ENCODE measurements around the gene MBP. TPM values are rescaled to one million over a fixed set of nuclear protein-coding genes. Genes with fewer than 3 reads are reported as not detected.

Gene MBP
- total and polyA plus RNA-seq, 5 experiments from 2014 or later: 89.2 to 148 (median 105) TPM

- no peak for ATAC-seq
- POLR2A ChIA-PET: interaction anchor here (0.6 to 5.2 kb wide), 18 partner anchors 8 to 126 kb away, joined by 3 to 43 read pairs (median 6); no protein-coding TSS in a partner anchor
- Mint-ChIP-seq H3K9me3 (peaks cover 0 to 2% (median 0%) of the 10 kb centered on the region in 9 donors), H3K4me3 (peak overlapping the region; percentile 65 to 99 (median 92)), H3K27me3 (no peaks in the 10 kb centered on the region), H3K36me3 (peaks cover 0 to 22% (median 0%) of the 10 kb centered on the region in 3 donors), H3K27ac (peak overlapping the region; percentile 87 to 98 (median 94)), H3K4me1 (peaks cover 44 to 78% (median 74%) of the 10 kb centered on the region in 4 donors)
- no peak for DNase-seq
These were observed 2.1 kb downstream of the MBP start for GRCh38 chr18:77130229-77131099.

GRCh38 chr18:77129150-77129551 lies 3.4 kb downstream of the MBP start:
- peaks cover 0 to 22% (median 0%) of the 10 kb centered on the region in 3 donors for H3K36me3 Mint-ChIP-seq
- no peaks in the 10 kb centered on the region for H3K27me3 Mint-ChIP-seq
- H3K4me3 Mint-ChIP-seq: peak overlapping the region; percentile 39 to 99 (median 90)
- POLR2A ChIA-PET: interaction anchor here (0.7 to 5.2 kb wide), 5 partner anchors 12 to 67 kb away, joined by 3 to 43 read pairs (median 21); no protein-coding TSS in a partner anchor
- ATAC-seq (no peak), DNase-seq (no peak)
- peak overlapping the region in 9 of 10 donors; percentile 30 to 98 (median 87) for H3K27ac Mint-ChIP-seq
- H3K9me3 Mint-ChIP-seq: peaks cover 0 to 2% (median 0%) of the 10 kb centered on the region in 9 donors
- H3K4me1 Mint-ChIP-seq: peaks cover 45 to 83% (median 77%) of the 10 kb centered on the region in 4 donors

GRCh38 chr18:77127769-77128671 lies 4.6 kb downstream of the MBP start:
- peak overlapping the region; percentile 33 to 94 (median 72) for H3K4me3 Mint-ChIP-seq
- H3K27ac Mint-ChIP-seq: peak overlapping the region; percentile 53 to 98 (median 80)
- DNase-seq (peak in 8 of 10 donors; percentile 21 to 62 (median 54)), ATAC-seq (peak; percentile 16 to 72)
- H3K9me3 Mint-ChIP-seq: peaks cover 0 to 2% (median 0%) of the 10 kb centered on the region in 9 donors
- POLR2A ChIA-PET: interaction anchor here (0.7 to 1.3 kb wide), 2 partner anchors 15 to 28 kb away, joined by 4 read pairs; no protein-coding TSS in a partner anchor
- H3K36me3 Mint-ChIP-seq: peaks cover 0 to 22% (median 0%) of the 10 kb centered on the region in 3 donors
- peaks cover 45 to 83% (median 79%) of the 10 kb centered on the region in 4 donors for H3K4me1 Mint-ChIP-seq
- H3K27me3 Mint-ChIP-seq: no peaks in the 10 kb centered on the region

GRCh38 chr18:77124452-77124922 lies 8.1 kb downstream of the MBP start:
- Mint-ChIP-seq H3K27ac (peak overlapping the region; percentile 30 to 98 (median 86)), H3K27me3 (no peaks in the 10 kb centered on the region), H3K9me3 (no peaks in the 10 kb centered on the region), H3K4me3 (peak overlapping the region; percentile 64 to 84 (median 78)), H3K36me3 (peaks cover 0 to 39% (median 0%) of the 10 kb centered on the region in 3 donors), H3K4me1 (peaks cover 48 to 93% (median 91%) of the 10 kb centered on the region in 4 donors)
- ATAC-seq (peak; percentile 67 to 85), DNase-seq (peak in 6 of 10 donors; percentile 32 to 56 (median 42))
- POLR2A ChIA-PET: interaction anchor here (0.6 to 2.6 kb wide), 6 partner anchors 8 to 88 kb away, joined by 3 to 18 read pairs (median 7); partner anchors contain the start of gene MBP

GRCh38 chr18:77123320-77124231 lies 9.0 kb downstream of the MBP start:
- POLR2A ChIA-PET: interaction anchor here (0.6 to 2.6 kb wide), 12 partner anchors 9 to 85 kb away, joined by 3 to 18 read pairs (median 4); partner anchors contain the start of gene MBP
- DNase-seq (peak in 1 of 10 donors; percentile 15), ATAC-seq (peak in 1 of 2 donors; percentile 22)
- Mint-ChIP-seq H3K9me3 (no peaks in the 10 kb centered on the region), H3K4me1 (peaks cover 51 to 92% (median 91%) of the 10 kb centered on the region in 4 donors), H3K36me3 (peaks cover 0 to 40% (median 0%) of the 10 kb centered on the region in 3 donors), H3K27ac (peak overlapping the region; percentile 30 to 98 (median 86)), H3K27me3 (no peaks in the 10 kb centered on the region), H3K4me3 (peak overlapping the region; percentile 54 to 84 (median 78))

- no peaks in the 10 kb centered on the region for H3K27me3 Mint-ChIP-seq
- H3K9me3 Mint-ChIP-seq: no peaks in the 10 kb centered on the region
- ATAC-seq (no peak), DNase-seq (no peak)
- H3K4me3 Mint-ChIP-seq: peak overlapping the region in 3 of 10 donors; percentile 2 to 66 (median 42)
- POLR2A ChIA-PET: interaction anchor here (1.7 to 2.2 kb wide), 2 partner anchors 10 to 59 kb away, joined by 4 to 9 read pairs; no protein-coding TSS in a partner anchor
- peaks cover 40 to 87% (median 83%) of the 10 kb centered on the region in 4 donors for H3K4me1 Mint-ChIP-seq
- H3K36me3 Mint-ChIP-seq: peaks cover 0 to 36% (median 2%) of the 10 kb centered on the region in 3 donors
- H3K27ac Mint-ChIP-seq: peak overlapping the region in 9 of 10 donors; percentile 41 to 87 (median 60)
These were observed 11.1 kb downstream of the MBP start for GRCh38 chr18:77121523-77121922.

- peak overlapping the region in 1 of 10 donors; percentile 14 for H3K4me3 Mint-ChIP-seq
- DNase-seq: peak in 1 of 10 donors; percentile 13
- H3K9me3 Mint-ChIP-seq: no peaks in the 10 kb centered on the region
- H3K27ac Mint-ChIP-seq: peak overlapping the region in 4 of 10 donors; percentile 40 to 83 (median 75)
- H3K4me1 Mint-ChIP-seq: peaks cover 42 to 86% (median 84%) of the 10 kb centered on the region in 4 donors
- no peak for ATAC-seq
- peaks cover 0 to 36% (median 2%) of the 10 kb centered on the region in 3 donors for H3K36me3 Mint-ChIP-seq
- no peaks in the 10 kb centered on the region for H3K27me3 Mint-ChIP-seq
- POLR2A ChIA-PET: interaction anchor here (2.2 kb wide), 1 partner anchor 12 kb away, joined by 9 read pairs; no protein-coding TSS in a partner anchor
These were observed 12.6 kb downstream of the MBP start for GRCh38 chr18:77119851-77120491.

- POLR2A ChIA-PET: no interaction called here
- Mint-ChIP-seq H3K27me3 (no peaks in the 10 kb centered on the region), H3K9me3 (no peaks in the 10 kb centered on the region)
These were observed 13.3 kb downstream of the MBP start for GRCh38 chr18:77119101-77119850.

GRCh38 chr18:77118256-77119090 lies 14.1 kb downstream of the MBP start:
- Mint-ChIP-seq H3K9me3 (no peaks in the 10 kb centered on the region), H3K27me3 (no peaks in the 10 kb centered on the region), H3K4me3 (peak overlapping the region in 5 of 10 donors; percentile 1 to 79 (median 39)), H3K27ac (peak overlapping the region in 5 of 10 donors; percentile 63 to 84 (median 76)), H3K4me1 (peaks cover 40 to 86% (median 84%) of the 10 kb centered on the region in 4 donors), H3K36me3 (peaks cover 0 to 36% (median 2%) of the 10 kb centered on the region in 3 donors)
- DNase-seq: peak in 1 of 10 donors; percentile 5
- POLR2A ChIA-PET: interaction anchor here (0.6 kb wide), 1 partner anchor 12 kb away, joined by 5 read pairs; no protein-coding TSS in a partner anchor
- no peak for ATAC-seq

More at GRCh38 chr18:77119101-77119850, 13.3 kb downstream of the MBP start:
- ATAC-seq (no peak), DNase-seq (no peak)
- peak overlapping the region in 7 of 10 donors; percentile 40 to 83 (median 76) for H3K27ac Mint-ChIP-seq
- H3K4me1 Mint-ChIP-seq: peaks cover 41 to 86% (median 84%) of the 10 kb centered on the region in 4 donors
- peaks cover 0 to 36% (median 2%) of the 10 kb centered on the region in 3 donors for H3K36me3 Mint-ChIP-seq
- peak overlapping the region in 2 of 10 donors; percentile 14 to 28 for H3K4me3 Mint-ChIP-seq
